Heart left ventricle (tissue), 16 donors: Measurements from ENCODE around the gene KCNJ13. TPM values are rescaled to one million over a fixed set of nuclear protein-coding genes. Genes with fewer than 3 reads are reported as not detected.

Experiments
- ATAC-seq, 4 donors: fragments of 200-7000 bp; cut with Tn5 transposase; one replicate each; pipeline ENCODE4 v1.9.1; 2020 to 2022; ENCODE audit warnings: moderate library complexity in 4 of 4, mild to moderate bottlenecking in 3 of 4, moderate number of reproducible peaks in 1 of 4
- DNase-seq, 5 donors: peaks; one replicate each; pipeline ENCODE4 v3.0.0-alpha.2; 2020
- H3K27ac ChIP-seq, 12 donors: fragments of 200-600 bp; sonication (generic) in 4 of 12; one replicate each; pipeline versions ENCODE4 v1.5.0 to v1.8.0; 2016 to 2022; ENCODE audit warnings: mild to moderate bottlenecking in 2 of 12
- H3K27me3 ChIP-seq, 9 donors: fragments of 200-600 bp; sonication (generic) in 2 of 9; one replicate each; pipeline versions ENCODE4 v1.5.1 to v1.8.0; 2016 to 2022; ENCODE audit warnings: mild to moderate bottlenecking in 3 of 9
- H3K36me3 ChIP-seq, 9 donors: fragments of 200-600 bp; sonication (generic) in 2 of 9; one replicate each; pipeline versions ENCODE4 v1.5.0 to v1.8.0; 2018 to 2022; ENCODE audit warnings: mild to moderate bottlenecking in 2 of 9
- H3K4me1 ChIP-seq, 12 donors: fragments of 200-600 bp; sonication (generic) in 4 of 12; one replicate each; pipeline versions ENCODE4 v1.5.0 to v1.8.0; 2016 to 2022; ENCODE audit warnings: mild to moderate bottlenecking in 3 of 12
- H3K4me3 ChIP-seq, 12 donors: fragments of 200-600 bp; sonication (generic) in 4 of 12; one replicate each; pipeline versions ENCODE4 v1.5.0 to v1.8.0; 2017 to 2022; ENCODE audit warnings: mild to moderate bottlenecking in 9 of 12, moderate library complexity in 4 of 12
- H3K9me3 ChIP-seq, 12 donors: fragments of 200-600 bp; sonication (generic) in 4 of 12; one replicate each; pipeline versions ENCODE4 v1.5.0 to v1.8.0; 2016 to 2022; ENCODE audit warnings: mild to moderate bottlenecking in 1 of 12
- POLR2A ChIP-seq, 2 donors: fragments of 450-650 bp; IDR thresholded peaks; one replicate each; pipeline ENCODE4 v1.6.1; 2017; ENCODE audit warnings: antibody characterized with exemption in 2 of 2, mild to moderate bottlenecking in 2 of 2, moderate library complexity in 2 of 2
- WGBS, 4 donors: extraction: QIAGEN DNeasy Blood & Tissue Kit in 2 of 4; methylation state at CpG; one replicate each; pipeline versions ENCODE4 v1.1.5 to v1.1.7; 2013 to 2018; 5-methylcytosine and 5-hydroxymethylcytosine counted together
- intact Hi-C, 10 donors: fragments of 100-400 bp; cut with DNase I; formaldehyde crosslinking; loops; one replicate each; pipeline versions ENCODE4 v1.11.1 to v1.14.2; 2022
- polyA plus RNA-seq, 2 donors: library from polyadenylated mRNA; stranded (reverse); fragments of 200-250 nt; gene quantifications; one replicate each; pipeline ENCODE4 v1.2.3, GENCODE V29; 2013
- total RNA-seq, 9 donors: library from RNA; depleted of rRNA in 2 of 9; stranded (reverse); fragments of >200 nt in 2 of 9; fragmentation: NEBNext Ultra II Directional in 3 of 9; extraction: Animal tissue kit (Norgen Biotek cat#: 25700) in 3 of 9; gene quantifications; one replicate each; pipeline versions ENCODE4 v1.1.0 to v1.2.4, GENCODE V29; 2016 to 2023
- TF ChIP-seq, protein P1 (sequence below), 12 donors: fragments of 200-600 bp; sonication (generic) in 4 of 12; IDR thresholded peaks; one replicate each; pipeline versions ENCODE4 v1.5.0 to v1.8.0; 2018 to 2022; ENCODE audit warnings: antibody characterized with exemption in 12 of 12, mild to moderate bottlenecking in 5 of 12
- donor health status: ischemic (EF 13 %, LVEDD 7.1; RV severe dilation, severe dysfunction).
- donor health status: healthy with polysubstance abuse.
- donor health status: DM: no; HTN: yes; CAD: no.
- donor health status: DM: no; HTN: no; CAD: no.
- donor health status: ischemic (EF 25% LVEDD 6.9; RV normal size, moderate dysfunction).
- donor health status: ischemic (EF 25% LVEDD 5.7; RV mildly dilated, moderate dysfunction).
- donor health status: healthy.
- donor health status: DM: yes; HTN: yes; CAD: no.
- donor health status: ischemic (EF 35%, LVEDD 5.7; RV mildly dilated, moderate dysfunction).
- donor health status: nonischemic (EF 11% LVEDD 7.7; RV severe dilation, severe dysfunction).
- donor health status: DM: yes; HTN: yes; CAD: no.
- donor health status: PGD.
- donor health status: ischemic (EF 29% LVEDD 5.4; RV normal size, mild dysfunction).
- donor health status: nonischemic (EF 23%, LVEDD 6.1; RV moderate dilation, normal function).

Gene KCNJ13
- total and polyA plus RNA-seq, 11 donors: not detected

DNA sequence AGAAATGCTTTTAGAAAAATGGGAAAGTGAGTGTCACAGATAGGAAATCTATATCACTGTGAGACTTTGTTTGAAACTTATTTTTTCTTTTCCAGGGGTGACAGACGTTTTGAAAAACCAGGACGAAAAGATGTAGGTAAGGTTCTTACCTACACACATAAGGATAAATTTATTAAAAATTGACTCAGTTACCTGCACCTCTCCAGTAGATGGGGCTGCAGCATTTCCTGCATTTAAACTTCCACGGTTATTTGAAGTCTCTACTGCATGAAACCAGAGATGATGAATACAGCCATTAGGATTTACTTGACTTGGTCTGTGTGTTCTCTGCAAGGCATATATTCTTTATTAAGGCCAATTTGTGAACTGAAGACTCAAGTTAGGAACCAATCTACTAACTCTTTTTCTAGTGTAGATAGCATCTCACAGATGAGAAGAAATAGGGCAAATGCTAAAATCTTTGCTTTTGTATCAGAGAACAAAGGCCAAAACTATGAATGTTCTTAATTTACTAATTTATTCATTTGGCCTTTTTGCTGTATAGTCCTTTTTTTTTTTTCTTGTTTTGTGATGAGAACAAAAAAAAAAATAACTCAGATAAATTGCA, 15.0 kb downstream of the KCNJ13 start:
- Histone ChIP-seq H3K4me3 (no peak overlapping the region), H3K9me3 (no peaks in the 10 kb centered on the region), H3K36me3 (peaks cover 0 to 100% (median 78%) of the 10 kb centered on the region in 9 donors), H3K27me3 (no peaks in the 10 kb centered on the region), H3K27ac (no peak overlapping the region), H3K4me1 (no peaks in the 10 kb centered on the region)
- TF ChIP-seq POLR2A (IDR thresholded peaks at IDR 0.05): no peak
- TF ChIP-seq, protein P1, sequence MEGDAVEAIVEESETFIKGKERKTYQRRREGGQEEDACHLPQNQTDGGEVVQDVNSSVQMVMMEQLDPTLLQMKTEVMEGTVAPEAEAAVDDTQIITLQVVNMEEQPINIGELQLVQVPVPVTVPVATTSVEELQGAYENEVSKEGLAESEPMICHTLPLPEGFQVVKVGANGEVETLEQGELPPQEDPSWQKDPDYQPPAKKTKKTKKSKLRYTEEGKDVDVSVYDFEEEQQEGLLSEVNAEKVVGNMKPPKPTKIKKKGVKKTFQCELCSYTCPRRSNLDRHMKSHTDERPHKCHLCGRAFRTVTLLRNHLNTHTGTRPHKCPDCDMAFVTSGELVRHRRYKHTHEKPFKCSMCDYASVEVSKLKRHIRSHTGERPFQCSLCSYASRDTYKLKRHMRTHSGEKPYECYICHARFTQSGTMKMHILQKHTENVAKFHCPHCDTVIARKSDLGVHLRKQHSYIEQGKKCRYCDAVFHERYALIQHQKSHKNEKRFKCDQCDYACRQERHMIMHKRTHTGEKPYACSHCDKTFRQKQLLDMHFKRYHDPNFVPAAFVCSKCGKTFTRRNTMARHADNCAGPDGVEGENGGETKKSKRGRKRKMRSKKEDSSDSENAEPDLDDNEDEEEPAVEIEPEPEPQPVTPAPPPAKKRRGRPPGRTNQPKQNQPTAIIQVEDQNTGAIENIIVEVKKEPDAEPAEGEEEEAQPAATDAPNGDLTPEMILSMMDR (IDR thresholded peaks at IDR 0.05): peak in 10 of 12 donors; percentile 15 to 51 (median 38)
- intact Hi-C loops: loop anchor here in 1 of 10 donors (10.0 kb wide), 1 partner anchor 493 kb away; the partner anchor contains the start of gene ATG16L1
- 56 to 62% (median 58%) methylated on average over 3 of the region's 3 CpGs for WGBS, 4 donors
- ATAC-seq (no peak), DNase-seq (no peak)

DNA sequence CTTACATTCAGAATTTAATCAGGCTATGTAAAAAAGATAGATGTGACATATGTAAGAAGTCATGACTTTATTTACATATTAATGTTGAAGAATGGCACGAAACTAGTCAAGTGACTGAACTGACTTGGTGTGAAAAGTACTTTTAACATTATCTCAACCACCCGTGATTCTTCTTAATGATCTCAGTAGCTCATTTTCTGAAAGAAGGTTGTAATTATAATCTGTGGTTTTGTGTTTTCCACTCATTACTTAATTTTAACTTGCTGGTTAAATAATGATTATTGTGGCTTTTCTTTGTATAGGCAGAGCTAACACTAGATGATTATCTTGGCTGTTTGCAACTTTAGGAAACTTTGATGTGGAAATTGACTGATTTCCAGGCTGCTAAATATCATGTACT, 18.5 kb downstream of the KCNJ13 start:
- WGBS, 4 donors: 75 to 81% (median 78%) methylated on average over 2 of the region's 2 CpGs

DNA sequence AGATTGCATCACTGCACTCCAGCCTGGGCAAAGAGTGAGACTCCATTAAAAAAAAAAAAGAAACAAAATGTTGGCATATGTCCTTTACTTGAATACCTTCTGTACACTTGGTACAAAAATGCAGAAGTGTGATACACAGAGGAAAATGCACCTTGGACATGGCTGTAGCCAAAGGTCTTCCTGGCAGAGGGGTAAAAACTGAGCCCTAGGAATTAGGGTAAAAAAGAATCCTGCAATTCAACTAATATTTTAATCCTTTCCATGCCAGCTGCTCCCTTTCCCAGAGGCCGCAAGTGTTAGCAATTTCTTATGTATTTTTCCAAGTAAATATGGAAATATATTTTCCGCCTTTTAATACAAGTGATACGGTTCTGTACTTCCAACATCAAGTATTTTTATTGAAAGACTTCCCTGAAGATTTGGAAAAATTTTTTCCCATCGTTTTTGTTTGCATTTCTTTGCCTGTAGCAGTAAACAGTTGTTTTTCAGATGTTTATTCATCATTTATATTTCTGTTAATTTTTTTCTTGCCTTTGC, 26.2 kb downstream of the KCNJ13 start:
- H3K27ac ChIP-seq: no peak overlapping the region
- DNase-seq (no peak), ATAC-seq (no peak)
- no peaks in the 10 kb centered on the region for H3K27me3 ChIP-seq
- H3K4me1 ChIP-seq: no peaks in the 10 kb centered on the region
- TF ChIP-seq POLR2A (IDR thresholded peaks at IDR 0.05): no peak
- TF ChIP-seq, protein P1 (IDR thresholded peaks at IDR 0.05): no peak
- H3K36me3 ChIP-seq: peaks cover 0 to 94% (median 75%) of the 10 kb centered on the region in 9 donors
- intact Hi-C loops: no loop called here
- 90 to 95% (median 92%) methylated on average over 4 of the region's 4 CpGs for WGBS, 4 donors
- no peaks in the 10 kb centered on the region for H3K9me3 ChIP-seq
- no peak overlapping the region for H3K4me3 ChIP-seq

More for the DNA sequence above, 18.5 kb downstream of the KCNJ13 start:
- no peak overlapping the region for H3K27ac ChIP-seq
- ATAC-seq (no peak), DNase-seq (no peak)
- H3K36me3 ChIP-seq: peaks cover 0 to 100% (median 69%) of the 10 kb centered on the region in 9 donors
- H3K27me3 ChIP-seq: no peaks in the 10 kb centered on the region
- intact Hi-C loops: no loop called here
- TF ChIP-seq POLR2A (IDR thresholded peaks at IDR 0.05): no peak
- TF ChIP-seq, protein P1 (IDR thresholded peaks at IDR 0.05): no peak
- no peaks in the 10 kb centered on the region for H3K4me1 ChIP-seq
- no peaks in the 10 kb centered on the region for H3K9me3 ChIP-seq
- H3K4me3 ChIP-seq: no peak overlapping the region

DNA sequence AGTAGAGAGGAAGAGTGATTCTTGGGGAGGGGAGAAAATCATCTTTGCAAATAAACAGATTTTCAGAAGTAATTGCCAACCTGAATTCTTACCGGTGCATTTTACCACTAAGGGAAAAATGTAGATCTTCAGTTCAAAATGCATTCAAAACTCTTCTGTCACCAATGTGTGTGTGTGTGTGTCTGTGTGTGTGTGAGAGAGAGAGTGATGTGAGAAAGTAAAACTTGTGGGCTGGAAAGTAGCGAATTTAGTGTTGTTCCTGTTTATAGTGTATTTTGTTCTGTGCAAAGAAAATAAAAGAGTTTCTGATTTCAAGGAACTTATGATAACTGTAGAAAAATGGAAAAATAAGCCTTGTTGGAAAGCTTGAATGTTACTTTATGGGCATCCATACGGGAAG, 27.0 kb downstream of the KCNJ13 start:
- Histone ChIP-seq H3K36me3 (peaks cover 0 to 91% (median 76%) of the 10 kb centered on the region in 9 donors), H3K9me3 (no peaks in the 10 kb centered on the region), H3K4me1 (no peaks in the 10 kb centered on the region), H3K4me3 (no peak overlapping the region), H3K27ac (no peak overlapping the region), H3K27me3 (no peaks in the 10 kb centered on the region)
- intact Hi-C loops: no loop called here
- ATAC-seq (no peak), DNase-seq (no peak)
- 83 to 95% (median 94%) methylated on average over 3 of the region's 3 CpGs for WGBS, 4 donors
- TF ChIP-seq, protein P1 (IDR thresholded peaks at IDR 0.05): no peak
- no peak for TF ChIP-seq POLR2A (IDR thresholded peaks at IDR 0.05)
